GM12878 (cell line): Measurements from ENCODE around the gene ARHGAP44. TPM values are rescaled to one million over a fixed set of nuclear protein-coding genes. Genes with fewer than 3 reads are reported as not detected.

Experiments used
- ATAC-seq: fragments of 200-7000 bp; cut with Tn5 transposase; 3 replicates; pipeline ENCODE4 v1.9.1; 2020; ENCODE audit warnings: mild to moderate bottlenecking, moderate library complexity
- BruUV-seq: library from RNA; stranded (reverse); fragments of 400-500 nt; replicated peaks from 2 replicates; lab custom pipeline; 2021; lab: Mats Ljungman, UMichigan
- CTCF ChIA-PET: fragments of 300-600 bp; sonication (Branson Sonifier 250); formaldehyde crosslinking; extraction: SDS; loops from one replicate; lab custom pipeline; 2021; ENCODE audit warnings: inconsistent platforms; lab: Yijun Ruan, JAX
- POLR2A ChIA-PET: fragments of 350-600 bp; formaldehyde crosslinking; extraction: SDS; loops from one replicate; lab custom pipeline; 2021; ENCODE audit warnings: inconsistent platforms; lab: Charles Lee
- RAD21 ChIA-PET: fragments of 300-600 bp; sonication (Branson Sonifier 250); formaldehyde crosslinking; loops from one replicate; lab custom pipeline; 2023; ENCODE audit warnings: antibody characterized with exemption; ENCODE audit not compliant: unreplicated experiment; lab: Charles Lee
- SMC1A ChIA-PET: fragments of 300-600 bp; sonication (Branson Sonifier 250); formaldehyde crosslinking; loops from one replicate; lab custom pipeline; 2023; ENCODE audit not compliant: unreplicated experiment, uncharacterized antibody; lab: Charles Lee
- DNase-seq: peaks from one replicate; pipeline ENCODE4 v3.0.0-alpha.2; 2011; ENCODE audit warnings: low read depth, low spot score
- FAIRE-seq: peaks from 3 replicates; lab custom pipeline; 2011; peaks lifted over from hg19 to GRCh38; lab: Jason Lieb, UNC
- H2AFZ ChIP-seq: 2 replicates; pipeline ENCODE4 v1.6.0; 2011; ENCODE audit warnings: low read depth, low read length, control low read depth; ENCODE audit not compliant: control insufficient read depth
- H3K27ac ChIP-seq: 2 replicates; pipeline ENCODE4 v1.5.1; 2011; ENCODE audit warnings: control low read depth; ENCODE audit not compliant: control insufficient read depth, insufficient read depth
- H3K27me3 ChIP-seq, 2 experiments: replicated peaks in 1 of 2; 2 replicates each; pipeline versions ENCODE4 v1.6.0 to v1.6.1; 2011; ENCODE audit warnings: low read length in 1 of 2; ENCODE audit not compliant: control insufficient read depth in 2 of 2, insufficient read depth in 2 of 2
- H3K36me3 ChIP-seq, 2 experiments: 2 replicates each; pipeline ENCODE4 v1.5.1; 2011; ENCODE audit warnings: low read length in 1 of 2; ENCODE audit not compliant: control insufficient read depth in 2 of 2, insufficient read depth in 2 of 2
- H3K4me1 ChIP-seq: 2 replicates; pipeline ENCODE4 v1.6.1; 2011; ENCODE audit warnings: mild to moderate bottlenecking, low read length, moderate library complexity, mixed read lengths; ENCODE audit not compliant: control insufficient read depth, insufficient read depth
- H3K4me2 ChIP-seq: 2 replicates; pipeline ENCODE4 v1.6.0; 2011; ENCODE audit warnings: control low read depth; ENCODE audit not compliant: control insufficient read depth, insufficient read depth
- H3K4me3 ChIP-seq: fragments of 200-600 bp; sonication (generic); 2 replicates; pipeline ENCODE4 v1.5.1; 2016
- H3K79me2 ChIP-seq: 2 replicates; pipeline ENCODE4 v1.6.0; 2011; ENCODE audit warnings: low read length; ENCODE audit not compliant: control insufficient read depth, insufficient read depth
- H3K9ac ChIP-seq: 2 replicates; pipeline ENCODE4 v1.8.0; 2011; ENCODE audit warnings: low read length, control low read depth, mixed read lengths; ENCODE audit not compliant: control insufficient read depth, insufficient read depth
- H3K9me3 ChIP-seq: replicated peaks from 3 replicates; pipeline ENCODE4 v1.5.1; 2011; ENCODE audit warnings: mild to moderate bottlenecking, low read length; ENCODE audit not compliant: control insufficient read depth, insufficient read depth
- H4K20me1 ChIP-seq: 2 replicates; pipeline ENCODE4 v1.6.0; 2011; ENCODE audit not compliant: control insufficient read depth, insufficient read depth
- ASH2L ChIP-seq: fragments of 300-600, 200-600 bp; sonication (generic); IDR thresholded peaks from 2 replicates; pipeline ENCODE4 v1.6.1; 2017; ENCODE audit warnings: low read depth, mild to moderate bottlenecking, borderline replicate concordance
- BACH1 ChIP-seq: fragments of 450-650 bp; IDR thresholded peaks from 2 replicates; pipeline ENCODE4 v1.6.1; 2017; ENCODE audit warnings: mild to moderate bottlenecking, borderline replicate concordance
- NFYA ChIP-seq: IDR thresholded peaks from 2 replicates; pipeline ENCODE4 v1.6.1; 2011; ENCODE audit warnings: low read depth, mild to moderate bottlenecking, low read length, improper control_type of control experiment, borderline replicate concordance
- RCOR1 ChIP-seq: conservative IDR thresholded peaks from 2 replicates; pipeline ENCODE4 v1.6.1; 2012; ENCODE audit warnings: low read depth, low read length, improper control_type of control experiment
- RUNX3 ChIP-seq: IDR thresholded peaks from 2 replicates; pipeline ENCODE4 v1.6.1; 2012; ENCODE audit warnings: low read length, inconsistent platforms
- WRNIP1 ChIP-seq: IDR thresholded peaks from 2 replicates; pipeline ENCODE4 v1.6.1; 2011; ENCODE audit warnings: low read depth, low read length, improper control_type of control experiment, borderline replicate concordance
- ZBTB11 ChIP-seq: fragments of 450-650 bp; formaldehyde crosslinking; IDR thresholded peaks from 2 replicates; pipeline ENCODE4 v1.5.0; 2022; ENCODE audit warnings: mild to moderate bottlenecking, missing genetic modification characterization
- ZBTB33 ChIP-seq: fragments of 450-650 bp; IDR thresholded peaks from 2 replicates; pipeline ENCODE4 v1.6.1; 2017; ENCODE audit warnings: mild to moderate bottlenecking
- ZNF24 ChIP-seq: fragments of 450-650 bp; IDR thresholded peaks from 2 replicates; pipeline ENCODE4 v1.6.1; 2017; ENCODE audit warnings: antibody characterized with exemption, mild to moderate bottlenecking
- WGBS: methylation state at CpG from one replicate; pipeline ENCODE4 v1.1.6; 2016; ENCODE audit warnings: low lambda C conversion rate; ENCODE audit not compliant: insufficient replicate concordance, insufficient coverage; ENCODE audit errors: missing lambda C conversion rate; 5-methylcytosine and 5-hydroxymethylcytosine counted together
- in situ Hi-C: fragments of 300-500 bp; cut with MboI; formaldehyde crosslinking; loops from 9 replicates; pipeline ENCODE4 v1.14.3; 2018; ENCODE audit warnings: mixed read lengths
- intact Hi-C: fragments of 100-400 bp; cut with micrococcal nuclease; formaldehyde crosslinking; loops from one replicate; pipeline ENCODE4 v1.14.2; 2022; ENCODE audit not compliant: unreplicated experiment
- polyA plus RNA-seq, 11 experiments: library from polyadenylated mRNA; depleted of rRNA in 4 of 11; unstranded in 6 of 11; stranded (reverse) in 5 of 11; fragments of >200 nt; fragmentation: Nextera tagmentation in 4 of 11; fragmentation: Illumina TruSeq in 1 of 11; extraction: Ambion mirVana in 4 of 11; extraction: Trizol in 1 of 11; gene quantifications; 1 replicate in 1 of 11; 2 replicates in 10 of 11; pipeline versions ENCODE4 v1.2.1 to v1.2.3, GENCODE V29; 2011 to 2016; ENCODE audit warnings: inconsistent platforms in 2 of 11, missing spikeins in 2 of 11, low read depth in 1 of 11
- total RNA-seq, 4 experiments: library from RNA; depleted of rRNA in 3 of 4; stranded (reverse); fragments of >200 nt in 3 of 4; fragmentation: Illumina TruSeq in 1 of 4; extraction: Trizol in 1 of 4; gene quantifications; 2 replicates each; pipeline versions ENCODE4 v1.2.1 to v1.2.3, GENCODE V29; 2013 to 2021
- TF ChIP-seq, protein P1 (sequence below): fragments of 450-650 bp; IDR thresholded peaks from 2 replicates; pipeline ENCODE4 v1.6.1; 2018; ENCODE audit warnings: mild to moderate bottlenecking, low read depth, moderate library complexity; ENCODE audit not compliant: partially characterized antibody

Gene ARHGAP44
- total and polyA plus RNA-seq, 10 of the 15 experiments (the other 5 are each of a cell fraction or from before 2014, with no cell fraction given) = 0.11 to 1.2 (median 0.48) TPM

DNA sequence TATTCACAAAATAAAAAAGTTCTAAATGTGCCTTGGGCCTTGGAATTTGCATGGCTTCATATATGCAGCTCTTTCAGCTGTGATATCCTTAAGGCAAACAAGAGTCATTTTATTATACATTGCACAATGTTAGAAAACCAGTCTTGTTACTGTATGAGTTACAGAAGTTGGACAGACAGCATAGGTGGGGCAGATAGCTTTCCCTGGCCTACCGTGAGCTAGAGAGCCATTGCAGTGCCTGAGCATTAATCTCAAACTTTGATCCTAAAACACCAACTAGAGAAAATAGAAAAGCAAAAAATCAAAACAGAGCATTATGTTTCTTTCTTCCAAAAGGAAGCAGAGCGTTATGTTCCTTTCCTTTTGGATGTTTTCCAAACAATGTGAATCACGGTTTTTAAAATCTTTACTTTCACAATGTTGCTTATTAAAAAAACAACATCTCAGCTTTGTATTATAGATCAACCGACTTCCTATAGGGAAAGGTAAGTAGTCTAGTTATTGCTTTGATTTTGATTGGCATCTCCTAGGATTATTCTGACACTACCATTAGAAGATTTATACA lies 32.2 kb downstream of the ARHGAP44 start:
- no peaks in the 10 kb centered on the region for H3K27me3 ChIP-seq
- in situ Hi-C loops = no loop called here
- 69% methylated on average over 4 of the region's 4 CpGs for WGBS
- CTCF ChIA-PET = no interaction called here
- no peak for TF ChIP-seq ZBTB33
- TF ChIP-seq RCOR1 = no peak
- no peak for TF ChIP-seq NFYA
- no peak for TF ChIP-seq ASH2L
- TF ChIP-seq ZNF24 = no peak
- no peak for TF ChIP-seq RUNX3
- TF ChIP-seq, protein P1, sequence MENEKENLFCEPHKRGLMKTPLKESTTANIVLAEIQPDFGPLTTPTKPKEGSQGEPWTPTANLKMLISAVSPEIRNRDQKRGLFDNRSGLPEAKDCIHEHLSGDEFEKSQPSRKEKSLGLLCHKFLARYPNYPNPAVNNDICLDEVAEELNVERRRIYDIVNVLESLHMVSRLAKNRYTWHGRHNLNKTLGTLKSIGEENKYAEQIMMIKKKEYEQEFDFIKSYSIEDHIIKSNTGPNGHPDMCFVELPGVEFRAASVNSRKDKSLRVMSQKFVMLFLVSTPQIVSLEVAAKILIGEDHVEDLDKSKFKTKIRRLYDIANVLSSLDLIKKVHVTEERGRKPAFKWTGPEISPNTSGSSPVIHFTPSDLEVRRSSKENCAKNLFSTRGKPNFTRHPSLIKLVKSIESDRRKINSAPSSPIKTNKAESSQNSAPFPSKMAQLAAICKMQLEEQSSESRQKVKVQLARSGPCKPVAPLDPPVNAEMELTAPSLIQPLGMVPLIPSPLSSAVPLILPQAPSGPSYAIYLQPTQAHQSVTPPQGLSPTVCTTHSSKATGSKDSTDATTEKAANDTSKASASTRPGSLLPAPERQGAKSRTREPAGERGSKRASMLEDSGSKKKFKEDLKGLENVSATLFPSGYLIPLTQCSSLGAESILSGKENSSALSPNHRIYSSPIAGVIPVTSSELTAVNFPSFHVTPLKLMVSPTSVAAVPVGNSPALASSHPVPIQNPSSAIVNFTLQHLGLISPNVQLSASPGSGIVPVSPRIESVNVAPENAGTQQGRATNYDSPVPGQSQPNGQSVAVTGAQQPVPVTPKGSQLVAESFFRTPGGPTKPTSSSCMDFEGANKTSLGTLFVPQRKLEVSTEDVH = no peak
- TF ChIP-seq WRNIP1 = no peak
- no peak for TF ChIP-seq ZBTB11 (CRISPR knock-in tag)
- no peak for TF ChIP-seq BACH1
- TF ChIP-seq, all 136 proteins: peak for 0
- H3K4me1 ChIP-seq = peaks cover 5% of the 10 kb centered on the region; the same call in 1 of the 2 replicates
- no peak overlapping the region for H3K9ac ChIP-seq
- H3K79me2 ChIP-seq = no peaks in the 10 kb centered on the region
- H3K4me3 ChIP-seq = no peak overlapping the region
- ATAC-seq (no peak), FAIRE-seq (no peak), DNase-seq (no peak)
- intact Hi-C loops = no loop called here
- no TSS peak for BruUV-seq
- no peaks in the 10 kb centered on the region for H4K20me1 ChIP-seq
- ChIA-PET RAD21 (no interaction called here), SMC1A (no interaction called here), POLR2A (no interaction called here)
- H3K36me3 ChIP-seq = no peaks in the 10 kb centered on the region
- H3K4me2 ChIP-seq = no peak overlapping the region
- H3K27ac ChIP-seq = no peak overlapping the region
- H2AFZ ChIP-seq = no peak overlapping the region
- no peaks in the 10 kb centered on the region; the same call in 2 of the 3 replicates for H3K9me3 ChIP-seq
